ENCODE results near the gene SDHAF2. TPM values are rescaled to one million over a fixed set of nuclear protein-coding genes. Genes with fewer than 3 reads are reported as not detected.

Gene SDHAF2
- total RNA-seq, 3 donors from 2014 or later = 46.7 to 94.0 (median 58.7) TPM

DNA sequence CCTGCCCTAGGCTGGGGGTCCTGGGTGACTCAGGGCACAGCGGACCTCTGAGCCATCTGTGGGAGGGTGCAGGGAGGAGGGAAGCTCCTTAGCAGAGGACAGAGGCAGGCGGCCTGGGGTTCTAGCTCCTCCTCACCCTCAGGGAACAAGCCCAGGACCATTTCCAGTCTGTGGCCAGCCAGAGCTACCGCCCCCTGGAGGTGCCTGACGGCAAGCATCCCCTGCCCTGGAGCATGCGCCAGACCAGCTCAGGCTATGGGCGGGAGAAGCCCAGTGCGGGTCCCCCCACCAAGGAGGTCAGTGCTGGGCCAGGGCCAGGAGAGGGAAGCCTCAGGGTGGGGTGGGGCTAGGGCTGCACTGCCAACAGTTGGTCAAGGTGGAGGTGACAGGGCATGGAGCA lies 52.6 kb downstream of the SDHAF2 start:
- H3K9me3 ChIP-seq = no peaks in the 10 kb centered on the region
- intact Hi-C loops (cut with DNase I; ENCODE audit: low total_unique reads) = no loop called here
- H3K27me3 ChIP-seq = no peaks in the 10 kb centered on the region
- H3K27ac ChIP-seq = no peak overlapping the region
- peaks cover 0 to 4% of the 10 kb centered on the region in 2 donors for H3K4me1 ChIP-seq
- no peak overlapping the region for H3K4me3 ChIP-seq
- TF ChIP-seq, protein P1, sequence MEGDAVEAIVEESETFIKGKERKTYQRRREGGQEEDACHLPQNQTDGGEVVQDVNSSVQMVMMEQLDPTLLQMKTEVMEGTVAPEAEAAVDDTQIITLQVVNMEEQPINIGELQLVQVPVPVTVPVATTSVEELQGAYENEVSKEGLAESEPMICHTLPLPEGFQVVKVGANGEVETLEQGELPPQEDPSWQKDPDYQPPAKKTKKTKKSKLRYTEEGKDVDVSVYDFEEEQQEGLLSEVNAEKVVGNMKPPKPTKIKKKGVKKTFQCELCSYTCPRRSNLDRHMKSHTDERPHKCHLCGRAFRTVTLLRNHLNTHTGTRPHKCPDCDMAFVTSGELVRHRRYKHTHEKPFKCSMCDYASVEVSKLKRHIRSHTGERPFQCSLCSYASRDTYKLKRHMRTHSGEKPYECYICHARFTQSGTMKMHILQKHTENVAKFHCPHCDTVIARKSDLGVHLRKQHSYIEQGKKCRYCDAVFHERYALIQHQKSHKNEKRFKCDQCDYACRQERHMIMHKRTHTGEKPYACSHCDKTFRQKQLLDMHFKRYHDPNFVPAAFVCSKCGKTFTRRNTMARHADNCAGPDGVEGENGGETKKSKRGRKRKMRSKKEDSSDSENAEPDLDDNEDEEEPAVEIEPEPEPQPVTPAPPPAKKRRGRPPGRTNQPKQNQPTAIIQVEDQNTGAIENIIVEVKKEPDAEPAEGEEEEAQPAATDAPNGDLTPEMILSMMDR (IDR thresholded peaks at IDR 0.05) = no peak
- TF ChIP-seq POLR2AphosphoS5 (IDR thresholded peaks at IDR 0.05) (no peak), POLR2A (IDR thresholded peaks at IDR 0.05) (no peak)
- no peaks in the 10 kb centered on the region for H3K36me3 ChIP-seq
- DNase-seq (ENCODE audit: low spot score in 2 of 2) = no peak

DNA sequence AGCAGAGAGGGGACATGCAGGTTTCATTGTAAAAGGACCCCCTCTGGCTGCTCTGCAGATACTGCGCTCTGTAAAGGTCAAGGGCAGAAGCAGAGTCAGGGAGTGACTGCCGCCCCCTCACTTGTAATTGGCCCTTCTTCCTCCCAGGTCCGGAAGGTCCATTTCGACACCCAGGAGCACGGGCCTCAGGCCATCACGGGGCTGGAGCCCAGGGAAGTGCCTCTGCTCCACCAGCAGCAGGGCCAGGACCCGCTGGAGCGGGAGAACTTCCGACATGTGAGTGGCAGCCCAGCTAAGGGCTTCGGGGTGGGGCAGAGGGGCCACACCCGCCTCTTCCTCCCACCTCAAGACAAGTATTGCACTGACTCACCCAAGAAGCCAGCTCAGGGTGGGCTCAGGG lies 54.6 kb downstream of the SDHAF2 start:
- Histone ChIP-seq H3K27ac (no peak overlapping the region), H3K27me3 (no peaks in the 10 kb centered on the region), H3K4me3 (no peak overlapping the region), H3K36me3 (no peaks in the 10 kb centered on the region), H3K9me3 (no peaks in the 10 kb centered on the region), H3K4me1 (peaks cover 0 to 5% of the 10 kb centered on the region in 2 donors)
- DNase-seq (ENCODE audit: low spot score in 2 of 2) = no peak
- TF ChIP-seq POLR2A (IDR thresholded peaks at IDR 0.05) (no peak), POLR2AphosphoS5 (IDR thresholded peaks at IDR 0.05) (no peak)
- TF ChIP-seq, protein P1 (IDR thresholded peaks at IDR 0.05) = no peak
- intact Hi-C loops (cut with DNase I; ENCODE audit: low total_unique reads) = no loop called here

DNA sequence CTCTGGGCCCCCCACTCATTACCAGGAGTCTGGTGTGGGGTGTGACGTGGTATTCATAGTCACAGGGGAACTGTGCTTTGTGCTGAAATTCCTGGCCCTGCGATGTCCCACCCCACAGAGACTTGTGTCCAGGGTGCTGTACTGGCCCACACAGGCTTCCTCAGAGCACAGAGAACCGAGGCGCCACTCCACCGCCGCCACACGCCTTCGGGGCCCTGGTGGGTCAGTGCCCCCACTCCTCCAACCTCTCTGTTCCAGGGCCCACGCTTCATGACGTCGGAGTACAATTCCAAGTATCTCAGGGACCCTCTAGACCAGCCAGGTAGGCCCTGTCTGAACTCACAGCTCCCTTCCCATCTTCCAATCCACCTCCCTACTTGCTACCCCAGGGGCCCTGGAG lies 55.2 kb downstream of the SDHAF2 start:
- Histone ChIP-seq H3K27ac (no peak overlapping the region), H3K27me3 (no peaks in the 10 kb centered on the region), H3K4me3 (no peak overlapping the region), H3K9me3 (no peaks in the 10 kb centered on the region), H3K36me3 (no peaks in the 10 kb centered on the region), H3K4me1 (peaks cover 2 to 10% of the 10 kb centered on the region in 2 donors)
- no peak for DNase-seq (ENCODE audit: low spot score in 2 of 2)
- TF ChIP-seq POLR2AphosphoS5 (IDR thresholded peaks at IDR 0.05) = no peak
- intact Hi-C loops (cut with DNase I; ENCODE audit: low total_unique reads) = no loop called here

DNA sequence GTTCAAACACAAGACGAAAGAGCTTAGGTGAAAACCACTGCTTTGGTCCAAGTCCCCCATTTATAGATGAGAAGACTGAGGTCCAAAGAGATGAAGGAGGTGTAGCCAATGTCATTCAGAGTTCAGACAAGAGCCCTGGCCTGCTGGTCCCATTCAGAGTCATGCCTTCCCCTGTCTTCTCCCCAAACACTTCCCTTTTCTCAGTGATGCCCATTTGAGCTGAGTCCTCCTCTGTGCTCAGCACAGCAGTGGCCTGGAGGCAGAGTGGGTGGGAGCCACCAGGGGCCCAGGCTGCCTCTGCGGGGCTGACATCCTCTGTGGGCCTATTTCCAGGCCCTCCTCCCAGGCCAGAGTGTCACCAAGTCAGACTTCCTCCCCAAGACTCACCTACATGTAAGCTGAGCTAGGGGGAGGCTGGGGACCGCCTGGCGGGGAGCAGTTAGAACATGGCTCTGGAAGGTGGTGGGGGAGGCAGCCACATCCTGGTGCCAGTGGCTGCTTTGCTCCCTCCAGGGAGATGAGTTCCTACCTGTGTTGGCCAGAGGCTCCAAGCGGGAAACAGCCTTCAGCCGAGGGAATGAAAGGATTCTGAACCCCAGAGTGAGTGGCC lies 56.2 kb downstream of the SDHAF2 start:
- no peak for DNase-seq (ENCODE audit: low spot score in 2 of 2)
- intact Hi-C loops (cut with DNase I; ENCODE audit: low total_unique reads) = no loop called here
- no peak for TF ChIP-seq POLR2A (IDR thresholded peaks at IDR 0.05)

DNA sequence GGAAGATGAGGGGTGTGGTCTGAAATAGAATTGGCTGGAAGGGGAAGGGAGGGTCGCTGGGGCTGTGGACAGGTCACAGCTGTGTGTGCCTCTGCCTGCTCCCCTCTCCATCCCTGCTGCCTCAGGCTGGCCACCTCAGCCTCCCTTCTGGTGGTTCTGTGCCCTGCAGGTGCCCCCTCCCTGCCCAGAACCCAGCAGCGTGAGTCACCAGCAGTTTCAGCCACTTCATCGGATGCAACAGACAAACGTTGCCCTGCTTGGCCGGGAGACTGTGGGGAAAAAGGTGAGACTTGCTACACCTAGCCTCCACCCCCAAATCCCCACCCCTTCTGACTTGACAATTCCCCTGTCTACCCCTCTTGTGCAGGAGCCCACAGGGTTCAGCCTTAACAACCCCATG lies 56.9 kb downstream of the SDHAF2 start:
- no peaks in the 10 kb centered on the region for H3K27me3 ChIP-seq
- no peak for DNase-seq (ENCODE audit: low spot score in 2 of 2)
- peak overlapping the region in 1 of 2 donors; percentile 19 for H3K27ac ChIP-seq
- no peaks in the 10 kb centered on the region for H3K36me3 ChIP-seq
- TF ChIP-seq, protein P1 (IDR thresholded peaks at IDR 0.05) = no peak
- TF ChIP-seq POLR2AphosphoS5 (IDR thresholded peaks at IDR 0.05) (no peak), POLR2A (IDR thresholded peaks at IDR 0.05) (no peak)
- H3K9me3 ChIP-seq = no peaks in the 10 kb centered on the region
- H3K4me1 ChIP-seq = peaks cover 6 to 16% of the 10 kb centered on the region in 2 donors
- H3K4me3 ChIP-seq = no peak overlapping the region
- intact Hi-C loops (cut with DNase I; ENCODE audit: low total_unique reads) = no loop called here

More for the DNA sequence above, 56.2 kb downstream of the SDHAF2 start:
- Histone ChIP-seq H3K27me3 (no peaks in the 10 kb centered on the region), H3K9me3 (no peaks in the 10 kb centered on the region), H3K4me3 (no peak overlapping the region), H3K36me3 (no peaks in the 10 kb centered on the region), H3K4me1 (peaks cover 6 to 16% of the 10 kb centered on the region in 2 donors), H3K27ac (no peak overlapping the region)

DNA sequence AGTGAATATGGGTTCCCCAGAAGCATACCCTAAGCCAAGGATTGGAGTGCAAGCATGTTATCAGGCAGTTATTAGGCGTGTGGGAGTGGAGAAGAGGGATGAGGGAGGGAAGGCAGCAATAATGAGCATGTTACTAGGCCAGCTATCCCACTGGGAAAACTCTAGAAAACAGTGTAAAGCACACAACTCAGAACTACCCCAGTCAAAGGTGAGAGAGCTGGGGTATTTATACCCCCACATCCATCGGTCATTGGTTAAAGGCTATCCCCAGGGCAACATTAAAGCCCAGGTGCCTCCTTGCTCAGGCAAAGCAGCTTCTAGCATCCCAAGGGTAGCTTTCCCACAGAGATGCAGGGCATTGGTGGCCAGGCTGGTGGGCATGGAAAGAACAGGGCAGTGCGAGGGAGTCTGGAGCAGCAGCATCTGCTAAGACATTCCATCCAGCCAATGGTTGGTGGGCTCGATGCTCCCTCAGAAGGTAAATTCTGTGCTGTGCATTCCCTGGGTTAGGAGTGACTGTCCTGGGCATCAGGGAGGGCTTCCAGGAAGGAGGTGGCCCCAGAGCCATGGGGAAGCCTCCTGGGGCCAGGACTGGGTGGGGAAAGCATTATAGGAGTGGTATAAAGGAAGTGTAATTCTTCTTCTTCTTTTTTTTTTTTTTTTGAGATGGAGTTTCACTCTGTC lies 57.6 kb downstream of the SDHAF2 start:
- Histone ChIP-seq H3K27me3 (no peaks in the 10 kb centered on the region), H3K4me3 (no peak overlapping the region), H3K4me1 (peaks cover 6 to 16% of the 10 kb centered on the region in 2 donors), H3K36me3 (no peaks in the 10 kb centered on the region), H3K27ac (peak overlapping the region in 1 of 2 donors; percentile 79), H3K9me3 (no peaks in the 10 kb centered on the region)
- intact Hi-C loops (cut with DNase I; ENCODE audit: low total_unique reads) = no loop called here
- no peak for DNase-seq (ENCODE audit: low spot score in 2 of 2)
- TF ChIP-seq POLR2AphosphoS5 (IDR thresholded peaks at IDR 0.05) (no peak), POLR2A (IDR thresholded peaks at IDR 0.05) (no peak)
- TF ChIP-seq, protein P1 (IDR thresholded peaks at IDR 0.05) = no peak
